ENCODE measurements around the gene GPAT3. TPM values are rescaled to one million over a fixed set of nuclear protein-coding genes. Genes with fewer than 3 reads are reported as not detected.

GPAT3 gene
- total and polyA plus RNA-seq, 2 of the 8 experiments (the other 6 are each of a cell fraction or from before 2014, with no cell fraction given): 0.23 to 2.0 TPM

- FAIRE-seq: no peak
These were observed 33.5 kb downstream of the GPAT3 start for GRCh38 chr4:83569429-83569828.

More at GRCh38 chr4:83569429-83569828, 33.5 kb downstream of the GPAT3 start:
- Histone ChIP-seq H3K9me3 (ENCODE audit: insufficient read depth in 2 of 2, low read depth in 1 of 2, low read length in 1 of 2) (no peaks in the 10 kb centered on the region), H3K27ac (ENCODE audit: low read depth, low read length) (peak overlapping the region; percentile 48; the same call in 1 of the 2 replicates), H3K18ac (ENCODE audit: extremely low read depth, low read length) (no peak overlapping the region), H3K14ac (ENCODE audit: insufficient read length) (no peak overlapping the region), H2BK15ac (ENCODE audit: low read length) (no peak overlapping the region), H3K4me1 (replicated peaks in 1 of 4; ENCODE audit: control insufficient read depth in 3 of 4, insufficient read depth in 4 of 4, low read length in 3 of 4) (no peaks in the 10 kb centered on the region), H2BK120ac (replicated peaks; ENCODE audit: low read depth, low read length) (no peak overlapping the region), H3K79me2 (ENCODE audit: control insufficient read depth in 1 of 2, insufficient read depth in 2 of 2, low read length in 2 of 2) (no peaks in the 10 kb centered on the region), H3K23ac (ENCODE audit: insufficient read length) (no peak overlapping the region), H2BK5ac (ENCODE audit: low read depth, low read length) (no peak overlapping the region), H3K27me3 (replicated peaks in 1 of 4; ENCODE audit: control insufficient read depth in 3 of 4, extremely low read depth in 1 of 4, insufficient read depth in 3 of 4, low read length in 3 of 4) (no peaks in the 10 kb centered on the region), H2AK5ac (ENCODE audit: low read depth, low read length) (no peak overlapping the region), H2AFZ (ENCODE audit: low read length) (no peak overlapping the region), H3K4ac (replicated peaks; ENCODE audit: insufficient read length, low read depth, low read length) (no peak overlapping the region), H4K91ac (replicated peaks; ENCODE audit: insufficient read length, low read length) (no peak overlapping the region), H4K5ac (ENCODE audit: insufficient read length, low read depth, low read length) (no peak overlapping the region), H2BK12ac (ENCODE audit: low read depth, low read length) (no peak overlapping the region), H3K56ac (replicated peaks; ENCODE audit: insufficient read length, low read depth, low read length) (no peak overlapping the region), H4K20me1 (replicated peaks in 1 of 2; ENCODE audit: control insufficient read depth in 1 of 2, insufficient read depth in 2 of 2, low read length in 2 of 2) (no peaks in the 10 kb centered on the region), H3K9ac (replicated peaks in 1 of 4; ENCODE audit: extremely low read depth in 1 of 4, low read depth in 3 of 4, low read length in 3 of 4) (no peak overlapping the region), H3K23me2 (ENCODE audit: low read depth, low read length) (no peaks in the 10 kb centered on the region), H4K8ac (ENCODE audit: extremely low read depth, insufficient read depth, low read length) (no peak overlapping the region), H3K79me1 (ENCODE audit: low read depth, low read length) (no peaks in the 10 kb centered on the region), H2BK20ac (ENCODE audit: low read length) (no peak overlapping the region), H3K36me3 (ENCODE audit: control insufficient read depth in 2 of 4, insufficient read depth in 4 of 4, low read length in 3 of 4) (no peaks in the 10 kb centered on the region), H3K4me3 (ENCODE audit: extremely low read depth in 1 of 4, insufficient read depth in 2 of 4, low read depth in 3 of 4, low read length in 4 of 4) (no peak overlapping the region), H3K4me2 (ENCODE audit: insufficient read depth in 1 of 2, low read depth in 2 of 2, low read length in 2 of 2) (no peak overlapping the region)
- 87% methylated on average over 4 of the region's 4 CpGs; no CpG with 5 or more reads in 1 of the 2 experiments for WGBS, 2 experiments (ENCODE audit: extremely low coverage in 1 of 2, insufficient coverage in 1 of 2, insufficient read length in 1 of 2, insufficient replicate concordance in 2 of 2, low coverage in 1 of 2, low lambda C conversion rate in 2 of 2, missing lambda C conversion rate in 1 of 2)
- CTCF ChIA-PET (ENCODE audit: partially characterized antibody): interaction anchor here (0.7 to 1.5 kb wide), 2 partner anchors 22 to 154 kb away, joined by 3 to 4 read pairs; no protein-coding TSS in a partner anchor
- POLR2A ChIA-PET (ENCODE audit: partially characterized antibody): no interaction called here
- DNase-seq (ENCODE audit: low read depth in 1 of 2, low spot score in 2 of 2): no peak
- TF ChIP-seq RFX5 (IDR thresholded peaks at IDR 0.05; ENCODE audit: borderline replicate concordance, low read depth, low read length): no peak
- no peak for TF ChIP-seq JUND (IDR thresholded peaks at IDR 0.05; ENCODE audit: low read length)
- TF ChIP-seq SRF (IDR thresholded peaks at IDR 0.05; ENCODE audit: low read depth, low read length): no peak
- TF ChIP-seq CEBPB (IDR thresholded peaks at IDR 0.05; ENCODE audit: low read depth, low read length): no peak
- no peak for TF ChIP-seq ZNF274 (IDR thresholded peaks at IDR 0.05; ENCODE audit: borderline replicate concordance, extremely low read depth, low read length)
- TF ChIP-seq EZH2 (IDR thresholded peaks at IDR 0.05; ENCODE audit: low read depth, low read length, severe bottlenecking): no peak
- no peak for TF ChIP-seq CREB1 (IDR thresholded peaks at IDR 0.05)
- TF ChIP-seq E2F6 (IDR thresholded peaks at IDR 0.05): no peak
- TF ChIP-seq NANOG (IDR thresholded peaks at IDR 0.05; ENCODE audit: insufficient read depth, low read depth, low read length, poor library complexity, severe bottlenecking): no peak
- TF ChIP-seq CHD2 (IDR thresholded peaks at IDR 0.05; ENCODE audit: low read length): no peak
- TF ChIP-seq BRCA1 (IDR thresholded peaks at IDR 0.05; ENCODE audit: low read depth, low read length): no peak
- no peak for TF ChIP-seq KDM1A (IDR thresholded peaks at IDR 0.05; ENCODE audit: borderline replicate concordance, low read length)
- no peak for TF ChIP-seq JUN (IDR thresholded peaks at IDR 0.05; ENCODE audit: low read depth, low read length)
- no peak for TF ChIP-seq GABPA (IDR thresholded peaks at IDR 0.05; ENCODE audit: borderline replicate concordance, insufficient read depth, low read length)
- TF ChIP-seq SP4 (IDR thresholded peaks at IDR 0.05; ENCODE audit: low read length): no peak

Measured in H1 (cell line).